Loucy (cell line): ENCODE data around the gene ARHGEF9.

Experiments
- CTCF ChIP-seq: fragments of 200-600 bp; sonication (generic); conservative IDR thresholded peaks from 2 replicates; pipeline ENCODE4 v1.5.1; 2014; ENCODE audit warnings: mild to moderate bottlenecking, antibody characterized with exemption, low read length
- EZH2phosphoT487 ChIP-seq: fragments of 200-600 bp; IDR thresholded peaks from 2 replicates; pipeline ENCODE4 v1.6.1; 2018; ENCODE audit warnings: antibody characterized with exemption, mild to moderate bottlenecking, moderate library complexity, borderline replicate concordance

DNA sequence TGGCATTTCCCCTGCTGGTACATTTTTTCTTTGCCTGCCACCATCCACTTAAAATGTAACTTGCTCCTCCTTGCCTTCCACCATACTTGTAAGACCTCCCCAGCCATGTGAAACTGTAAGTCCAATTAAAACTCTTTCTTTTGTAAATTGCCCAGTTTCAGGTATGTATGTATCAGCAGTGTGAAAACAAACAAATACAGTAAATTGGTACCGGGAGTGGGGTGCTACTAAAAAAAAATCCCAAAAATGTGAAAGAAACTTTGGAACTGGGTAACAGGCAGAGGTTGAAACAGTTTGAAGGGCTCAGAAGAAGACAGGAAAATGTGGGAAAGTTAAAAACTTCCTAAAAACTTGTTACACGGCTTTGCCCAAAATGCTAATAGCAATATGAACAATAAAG lies 16.3 kb downstream of the ARHGEF9 start:
- TF ChIP-seq CTCF (no peak), EZH2phosphoT487 (no peak)
